HEK293 (cell line): ENCODE data around the gene FREM3.
"Not testable (repeated sequence)": the region's sequence is repeated elsewhere in the genome, so short reads cannot be mapped to it uniquely, and the experiment has no call there.

ENCODE experiments used
- CTCF ChIA-PET: fragments of 350-600 bp; formaldehyde crosslinking; extraction: SDS; loops from one replicate; lab custom pipeline; 2021; ENCODE audit warnings: antibody characterized with exemption; lab: Yijun Ruan, JAX
- POLR2A ChIA-PET: fragments of 300-600 bp; formaldehyde crosslinking; extraction: SDS; loops from one replicate; lab custom pipeline; 2020; ENCODE audit warnings: antibody characterized with exemption, inconsistent platforms; lab: Yijun Ruan, JAX
- H3K27ac ChIP-seq: fragments of 200-500 bp; sonication (Bioruptor generic); 2 replicates; pipeline ENCODE4 v1.5.1; 2014; ENCODE audit warnings: low read depth, low read length, control low read depth, inconsistent platforms; ENCODE audit errors: extremely low read depth
- H3K36me3 ChIP-seq, 2 experiments: fragments of 200-500 bp in 1 of 2; sonication (Bioruptor generic) in 1 of 2; 1 replicate in 1 of 2; 2 replicates in 1 of 2; pipeline ENCODE4 v1.5.1; 2014 to 2017; ENCODE audit warnings: inconsistent platforms in 2 of 2, low read length in 2 of 2; ENCODE audit not compliant: control insufficient read depth in 2 of 2, insufficient read depth in 1 of 2
- H3K4me1 ChIP-seq: fragments of 200-500 bp; sonication (Bioruptor generic); 2 replicates; pipeline ENCODE4 v1.5.1; 2014; ENCODE audit warnings: mild to moderate bottlenecking, low read length, inconsistent platforms; ENCODE audit not compliant: control insufficient read depth, insufficient read depth
- H3K4me3 ChIP-seq: 2 replicates; pipeline ENCODE4 v1.5.1; 2011; ENCODE audit warnings: low read depth, mild to moderate bottlenecking, control low read depth, low read length, moderate library complexity
- H3K9me3 ChIP-seq: fragments of 200-500 bp; sonication (Bioruptor generic); 2 replicates; pipeline ENCODE4 v1.5.1; 2014; ENCODE audit warnings: low read depth, low read length, inconsistent platforms; ENCODE audit not compliant: control insufficient read depth, insufficient read depth
- ZNF548 ChIP-seq: fragments of 450-650 bp; formaldehyde crosslinking; IDR thresholded peaks from 2 replicates; pipeline ENCODE4 v1.5.1; 2016; ENCODE audit warnings: missing biosample characterization, missing genetic modification characterization
- ZNF610 ChIP-seq: fragments of 450-650 bp; formaldehyde crosslinking; IDR thresholded peaks from 2 replicates; pipeline ENCODE4 v1.5.1; 2016; ENCODE audit warnings: missing biosample characterization, missing genetic modification characterization, borderline replicate concordance
- TF ChIP-seq, protein P1 (sequence below): fragments of 450-650 bp; formaldehyde crosslinking; IDR thresholded peaks from 2 replicates; pipeline ENCODE4 v1.5.1; 2016; ENCODE audit warnings: missing biosample characterization, missing genetic modification characterization
- TF ChIP-seq, protein P2 (sequence below): fragments of 450-650 bp; formaldehyde crosslinking; IDR thresholded peaks from 2 replicates; pipeline ENCODE4 v1.5.1; 2017; ENCODE audit warnings: missing biosample characterization, missing genetic modification characterization
- TF ChIP-seq, protein P3 (sequence below): fragments of 450-650 bp; formaldehyde crosslinking; IDR thresholded peaks from 2 replicates; pipeline ENCODE4 v1.5.1; 2016; ENCODE audit warnings: missing biosample characterization, missing genetic modification characterization

Gene FREM3

DNA sequence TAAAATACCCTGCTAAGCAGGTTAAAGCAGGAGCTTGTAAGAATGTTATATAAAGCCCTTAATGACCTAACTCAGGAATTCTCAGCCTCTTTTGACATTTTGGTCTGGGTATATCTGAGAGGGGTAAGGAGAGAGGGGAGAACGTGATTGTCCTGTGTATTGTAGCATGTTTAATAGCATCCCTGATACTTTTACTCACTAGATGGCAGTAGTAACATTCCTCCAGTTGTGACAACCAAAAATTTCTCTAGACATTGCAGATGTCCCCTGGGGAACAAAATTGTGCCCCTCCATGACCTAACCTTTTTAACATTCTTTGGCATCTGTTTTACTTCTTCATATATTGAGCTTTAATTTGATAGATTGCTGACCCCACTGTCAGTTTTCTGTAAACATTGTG, 169.1 kb downstream of the FREM3 start (continued):
- TF ChIP-seq, protein P1, sequence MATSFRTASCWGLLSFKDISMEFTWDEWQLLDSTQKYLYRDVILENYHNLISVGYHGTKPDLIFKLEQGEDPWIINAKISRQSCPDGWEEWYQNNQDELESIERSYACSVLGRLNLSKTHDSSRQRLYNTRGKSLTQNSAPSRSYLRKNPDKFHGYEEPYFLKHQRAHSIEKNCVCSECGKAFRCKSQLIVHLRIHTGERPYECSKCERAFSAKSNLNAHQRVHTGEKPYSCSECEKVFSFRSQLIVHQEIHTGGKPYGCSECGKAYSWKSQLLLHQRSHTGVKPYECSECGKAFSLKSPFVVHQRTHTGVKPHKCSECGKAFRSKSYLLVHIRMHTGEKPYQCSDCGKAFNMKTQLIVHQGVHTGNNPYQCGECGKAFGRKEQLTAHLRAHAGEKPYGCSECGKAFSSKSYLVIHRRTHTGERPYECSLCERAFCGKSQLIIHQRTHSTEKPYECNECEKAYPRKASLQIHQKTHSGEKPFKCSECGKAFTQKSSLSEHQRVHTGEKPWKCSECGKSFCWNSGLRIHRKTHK (tag by site-specific recombination), result no peak
- TF ChIP-seq ZNF610 (no peak), ZNF548 (tag by site-specific recombination) (no peak)
- TF ChIP-seq, protein P2, sequence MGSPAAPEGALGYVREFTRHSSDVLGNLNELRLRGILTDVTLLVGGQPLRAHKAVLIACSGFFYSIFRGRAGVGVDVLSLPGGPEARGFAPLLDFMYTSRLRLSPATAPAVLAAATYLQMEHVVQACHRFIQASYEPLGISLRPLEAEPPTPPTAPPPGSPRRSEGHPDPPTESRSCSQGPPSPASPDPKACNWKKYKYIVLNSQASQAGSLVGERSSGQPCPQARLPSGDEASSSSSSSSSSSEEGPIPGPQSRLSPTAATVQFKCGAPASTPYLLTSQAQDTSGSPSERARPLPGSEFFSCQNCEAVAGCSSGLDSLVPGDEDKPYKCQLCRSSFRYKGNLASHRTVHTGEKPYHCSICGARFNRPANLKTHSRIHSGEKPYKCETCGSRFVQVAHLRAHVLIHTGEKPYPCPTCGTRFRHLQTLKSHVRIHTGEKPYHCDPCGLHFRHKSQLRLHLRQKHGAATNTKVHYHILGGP, result no peak
- TF ChIP-seq, protein P3, sequence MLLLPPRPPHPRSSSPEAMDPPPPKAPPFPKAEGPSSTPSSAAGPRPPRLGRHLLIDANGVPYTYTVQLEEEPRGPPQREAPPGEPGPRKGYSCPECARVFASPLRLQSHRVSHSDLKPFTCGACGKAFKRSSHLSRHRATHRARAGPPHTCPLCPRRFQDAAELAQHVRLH (tag by site-specific recombination), result no peak
- TF ChIP-seq, all 188 proteins: peak for 0

DNA sequence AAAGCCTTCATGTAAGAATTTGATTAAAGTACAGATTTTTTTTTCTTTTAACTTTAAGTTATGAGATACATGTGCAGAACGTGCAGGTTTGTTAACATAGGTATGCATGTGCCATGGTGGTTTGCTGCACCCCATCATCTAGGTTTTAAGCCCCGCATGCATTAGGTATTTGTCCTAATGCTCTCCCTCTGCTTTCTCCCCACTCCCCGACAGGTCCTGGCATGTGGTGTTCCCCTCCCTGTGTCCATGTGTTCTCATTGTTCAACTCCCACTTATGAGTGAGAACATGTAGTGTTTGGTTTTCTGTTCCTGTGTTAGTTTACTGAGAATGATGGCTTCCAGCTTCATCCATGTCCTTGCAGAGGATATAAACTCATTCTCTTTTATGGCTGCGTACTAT, 172.4 kb downstream of the FREM3 start:
- H3K4me1 ChIP-seq, POLR2A ChIA-PET, H3K4me3 ChIP-seq, H3K9me3 ChIP-seq, H3K27ac ChIP-seq: not testable (repeated sequence)
- CTCF ChIA-PET, result interaction anchor here (0.6 to 0.8 kb wide), 2 partner anchors 10 to 247 kb away, joined by 3 to 4 read pairs; no protein-coding TSS in a partner anchor
- peaks cover 38 to 94% of the 10 kb centered on the region in 2 experiments for H3K36me3 ChIP-seq
